Stimulated activated naive CD8-positive, alpha-beta T cell treated with anti-CD3 and anti-CD28 coated beads, Interleukin-15, Interleukin-2, amounts not matched to agents 100 ng/mL and 50 ng/mL, for 24 hours (primary cell): ENCODE data around the gene GRAMD1B.
"Not testable (repeated sequence)": the region's sequence is repeated elsewhere in the genome, so short reads cannot be mapped to it uniquely, and the experiment has no call there.

ENCODE experiments used
- H3K27ac Mint-ChIP-seq: one replicate; pipeline ENCODE4 v1.8.0; 2021; ENCODE audit warnings: mild to moderate bottlenecking, mixed read lengths
- H3K27me3 Mint-ChIP-seq: one replicate; pipeline ENCODE4 v1.8.0; 2021; ENCODE audit warnings: mixed read lengths
- H3K36me3 Mint-ChIP-seq: one replicate; pipeline ENCODE4 v1.8.0; 2021; ENCODE audit warnings: low read depth, mixed read lengths
- H3K4me1 Mint-ChIP-seq: one replicate; pipeline ENCODE4 v1.8.0; 2021; ENCODE audit warnings: low read depth, mixed read lengths
- H3K4me3 Mint-ChIP-seq: one replicate; pipeline ENCODE4 v1.8.0; 2021; ENCODE audit warnings: mild to moderate bottlenecking, mixed read lengths
- H3K9me3 Mint-ChIP-seq: one replicate; pipeline ENCODE4 v1.8.0; 2021; ENCODE audit warnings: mixed read lengths

GRAMD1B gene

DNA sequence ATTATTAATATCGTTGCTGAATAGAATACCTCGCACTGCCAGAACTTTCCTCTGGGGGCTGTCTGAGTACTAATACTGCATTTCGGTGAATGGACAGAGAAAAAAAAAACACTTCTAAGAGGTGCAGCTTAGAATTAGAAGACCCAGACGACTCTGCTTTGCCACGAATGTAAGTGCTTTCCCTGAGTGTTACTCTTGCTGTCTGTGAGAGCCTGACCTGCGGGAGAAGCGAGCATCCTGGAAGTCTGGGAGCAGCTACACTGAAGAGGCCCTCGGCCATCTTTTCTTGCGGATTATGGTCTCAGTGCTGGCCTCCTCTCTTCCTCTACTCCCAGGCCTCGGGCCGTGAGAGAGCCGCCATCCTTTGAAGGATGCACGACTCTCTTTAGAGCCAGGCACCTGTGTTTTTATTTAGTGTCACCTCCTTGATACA is 129.5 kb downstream of the GRAMD1B start:
- Mint-ChIP-seq H3K4me3 (peak overlapping the region; percentile 73), H3K4me1 (peaks cover 16% of the 10 kb centered on the region), H3K9me3 (no peaks in the 10 kb centered on the region), H3K27me3 (peaks cover 6% of the 10 kb centered on the region), H3K36me3 (no peaks in the 10 kb centered on the region), H3K27ac (no peak overlapping the region)

DNA sequence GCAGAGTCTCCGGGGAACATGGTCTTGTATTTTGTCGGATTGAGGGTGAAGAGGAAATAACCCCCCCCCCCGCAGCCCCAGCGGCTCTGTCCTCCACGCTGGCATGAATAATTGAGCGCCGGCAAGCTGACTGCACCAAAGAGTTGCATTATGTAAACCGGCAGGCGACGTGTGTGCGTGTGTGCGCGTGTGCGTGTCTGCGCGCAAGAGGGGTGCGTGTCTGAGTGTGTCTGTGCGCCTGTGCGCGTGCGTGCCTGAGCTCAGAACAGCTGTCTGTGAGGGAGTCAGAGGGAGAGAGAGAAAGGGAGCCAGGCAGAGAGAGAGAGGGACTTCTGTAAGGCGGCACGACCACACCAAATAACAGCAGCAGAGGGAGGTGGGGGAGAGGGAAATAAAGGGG is 129.9 kb downstream of the GRAMD1B start:
- H3K36me3 Mint-ChIP-seq, result no peaks in the 10 kb centered on the region
- H3K27ac Mint-ChIP-seq, result no peak overlapping the region
- peaks cover 16% of the 10 kb centered on the region for H3K4me1 Mint-ChIP-seq
- H3K27me3 Mint-ChIP-seq, result peaks cover 6% of the 10 kb centered on the region
- peak overlapping the region; percentile 73 for H3K4me3 Mint-ChIP-seq
- H3K9me3 Mint-ChIP-seq, result no peaks in the 10 kb centered on the region

DNA sequence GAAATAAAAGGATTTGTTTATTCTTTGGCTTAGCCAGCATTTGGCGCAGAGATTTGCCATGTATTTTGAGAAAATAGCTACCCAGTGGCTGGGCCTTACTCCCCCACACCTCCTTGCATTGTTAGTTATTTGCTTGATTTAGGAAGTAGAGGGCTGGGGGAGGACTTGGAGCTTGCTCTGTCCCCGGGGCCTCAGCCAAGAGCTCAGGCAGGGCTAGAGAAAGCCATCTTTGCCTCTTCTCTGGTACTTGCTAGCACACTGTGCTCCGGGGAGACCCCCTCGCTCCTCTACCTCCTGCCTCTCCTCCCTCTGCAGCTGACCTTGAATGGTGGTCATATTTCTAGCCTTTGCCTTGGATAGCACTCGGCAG is 131.3 kb downstream of the GRAMD1B start:
- Mint-ChIP-seq H3K27me3 (peaks cover 6% of the 10 kb centered on the region), H3K9me3 (no peaks in the 10 kb centered on the region), H3K27ac (no peak overlapping the region), H3K36me3 (no peaks in the 10 kb centered on the region), H3K4me1 (peaks cover 16% of the 10 kb centered on the region), H3K4me3 (no peak overlapping the region)

- no peaks in the 10 kb centered on the region for H3K36me3 Mint-ChIP-seq
- no peak overlapping the region for H3K27ac Mint-ChIP-seq
- peaks cover 6% of the 10 kb centered on the region for H3K27me3 Mint-ChIP-seq
- no peaks in the 10 kb centered on the region for H3K9me3 Mint-ChIP-seq
- no peak overlapping the region for H3K4me3 Mint-ChIP-seq
- peaks cover 16% of the 10 kb centered on the region for H3K4me1 Mint-ChIP-seq
These were observed 132.1 kb downstream of the GRAMD1B start for GRCh38 chr11:123562158-123562557.

GRCh38 chr11:123562829-123563228 is 132.8 kb downstream of the GRAMD1B start:
- Mint-ChIP-seq H3K4me3 (no peak overlapping the region), H3K9me3 (no peaks in the 10 kb centered on the region)

GRCh38 chr11:123564221-123564620 is 134.2 kb downstream of the GRAMD1B start:
- Mint-ChIP-seq H3K27ac (no peak overlapping the region), H3K4me3 (no peak overlapping the region)

More at GRCh38 chr11:123562829-123563228, 132.8 kb downstream of the GRAMD1B start:
- peaks cover 6% of the 10 kb centered on the region for H3K27me3 Mint-ChIP-seq
- H3K4me1 Mint-ChIP-seq, result peaks cover 16% of the 10 kb centered on the region
- H3K27ac Mint-ChIP-seq, result no peak overlapping the region
- no peaks in the 10 kb centered on the region for H3K36me3 Mint-ChIP-seq

DNA sequence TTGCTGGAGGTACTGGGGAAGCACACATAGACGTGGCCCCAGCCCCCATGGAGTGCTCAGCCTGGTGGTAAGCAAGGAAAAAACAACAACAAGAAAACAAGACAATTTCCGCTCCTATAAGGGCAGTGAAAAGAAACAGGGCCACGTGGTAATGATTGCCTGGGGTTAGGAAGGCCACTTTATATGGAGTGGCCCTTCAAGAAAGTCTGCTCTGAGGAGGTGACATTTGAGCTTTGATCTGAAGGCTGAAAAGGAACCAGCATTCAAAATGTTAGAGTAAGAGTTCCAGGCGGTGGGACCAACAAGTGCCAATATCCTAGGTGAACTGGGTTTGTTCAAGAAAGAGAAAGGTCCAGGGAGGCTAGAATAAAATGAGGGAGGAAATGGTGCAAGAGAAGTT is 136.8 kb downstream of the GRAMD1B start:
- H3K4me1 Mint-ChIP-seq, result no peaks in the 10 kb centered on the region
- H3K27me3 Mint-ChIP-seq, result no peaks in the 10 kb centered on the region
- H3K9me3 Mint-ChIP-seq, result no peaks in the 10 kb centered on the region
- no peaks in the 10 kb centered on the region for H3K36me3 Mint-ChIP-seq
- H3K27ac Mint-ChIP-seq, result peak overlapping the region; percentile 6
- no peak overlapping the region for H3K4me3 Mint-ChIP-seq

More at GRCh38 chr11:123564221-123564620, 134.2 kb downstream of the GRAMD1B start:
- H3K4me1 Mint-ChIP-seq, result peaks cover 16% of the 10 kb centered on the region
- peaks cover 6% of the 10 kb centered on the region for H3K27me3 Mint-ChIP-seq
- no peaks in the 10 kb centered on the region for H3K9me3 Mint-ChIP-seq
- no peaks in the 10 kb centered on the region for H3K36me3 Mint-ChIP-seq

- Mint-ChIP-seq H3K9me3 (no peaks in the 10 kb centered on the region), H3K27me3 (no peaks in the 10 kb centered on the region), H3K27ac (no peak overlapping the region), H3K36me3 (no peaks in the 10 kb centered on the region), H3K4me1 (no peaks in the 10 kb centered on the region), H3K4me3 (no peak overlapping the region)
These were observed 137.4 kb downstream of the GRAMD1B start for GRCh38 chr11:123567466-123567865.

DNA sequence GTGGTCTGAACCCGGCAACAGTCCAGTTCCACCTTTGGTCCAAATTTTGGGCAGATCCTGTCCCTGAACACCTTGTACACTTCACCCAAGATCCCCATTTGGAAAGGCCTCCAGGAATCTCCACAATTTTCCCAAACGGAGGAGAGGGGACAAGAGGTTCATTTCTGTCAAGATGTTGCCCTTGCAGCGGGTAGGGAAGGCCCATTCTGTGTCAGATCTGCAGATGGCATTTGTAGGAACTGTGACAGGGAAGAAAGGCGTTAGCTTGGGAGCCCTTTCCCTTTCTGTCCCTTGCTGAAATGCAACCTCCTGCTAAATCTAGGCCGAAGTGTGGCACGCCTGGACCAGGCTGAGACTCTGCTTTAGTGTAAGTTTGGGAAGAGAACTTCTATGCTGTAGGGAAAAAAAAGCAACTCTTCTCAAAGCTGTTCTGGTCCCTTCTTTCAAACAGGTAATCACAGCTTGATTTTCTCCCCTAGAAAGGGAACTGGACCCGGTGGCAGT is 138.3 kb downstream of the GRAMD1B start:
- Mint-ChIP-seq H3K27ac (no peak overlapping the region), H3K36me3 (no peaks in the 10 kb centered on the region), H3K9me3 (no peaks in the 10 kb centered on the region), H3K4me1 (no peaks in the 10 kb centered on the region), H3K4me3 (no peak overlapping the region), H3K27me3 (no peaks in the 10 kb centered on the region)

GRCh38 chr11:123569393-123569792 is 139.3 kb downstream of the GRAMD1B start:
- Mint-ChIP-seq H3K27me3 (no peaks in the 10 kb centered on the region), H3K27ac (no peak overlapping the region), H3K9me3 (no peaks in the 10 kb centered on the region), H3K4me3 (no peak overlapping the region), H3K36me3 (no peaks in the 10 kb centered on the region), H3K4me1 (no peaks in the 10 kb centered on the region)

DNA sequence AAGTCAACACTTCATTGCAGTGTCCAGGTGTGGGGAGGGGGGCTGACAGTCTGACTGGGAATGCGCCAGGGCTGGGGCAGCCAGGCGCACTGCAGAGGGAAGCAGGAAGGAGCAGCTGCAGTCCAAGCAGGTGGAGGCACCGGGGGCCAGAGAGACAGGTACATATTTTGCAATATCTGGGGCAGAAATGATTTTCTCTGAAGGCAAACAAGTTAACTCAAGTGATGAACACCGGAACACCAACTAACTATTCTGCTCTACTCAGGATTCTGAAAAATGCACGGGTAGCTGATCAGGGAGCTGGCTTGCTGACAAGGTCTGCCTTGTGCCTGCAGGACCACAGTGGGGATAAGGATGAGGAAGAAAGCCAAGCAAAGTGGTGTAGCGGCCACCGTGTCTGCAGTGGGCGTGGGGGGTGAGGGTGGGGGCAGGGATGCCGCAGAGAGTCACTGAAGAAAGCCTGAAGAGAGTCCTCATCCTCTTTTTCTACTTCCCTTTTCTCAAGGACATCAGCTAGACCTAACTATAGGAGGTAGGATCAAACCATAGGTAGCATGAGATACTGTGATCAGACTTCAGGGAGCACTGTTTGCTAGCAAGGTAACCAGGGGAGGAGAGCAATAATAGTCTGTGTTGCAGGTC is 141.0 kb downstream of the GRAMD1B start:
- H3K27me3 Mint-ChIP-seq, result no peaks in the 10 kb centered on the region
- no peak overlapping the region for H3K27ac Mint-ChIP-seq
- H3K4me1 Mint-ChIP-seq, result no peaks in the 10 kb centered on the region

DNA sequence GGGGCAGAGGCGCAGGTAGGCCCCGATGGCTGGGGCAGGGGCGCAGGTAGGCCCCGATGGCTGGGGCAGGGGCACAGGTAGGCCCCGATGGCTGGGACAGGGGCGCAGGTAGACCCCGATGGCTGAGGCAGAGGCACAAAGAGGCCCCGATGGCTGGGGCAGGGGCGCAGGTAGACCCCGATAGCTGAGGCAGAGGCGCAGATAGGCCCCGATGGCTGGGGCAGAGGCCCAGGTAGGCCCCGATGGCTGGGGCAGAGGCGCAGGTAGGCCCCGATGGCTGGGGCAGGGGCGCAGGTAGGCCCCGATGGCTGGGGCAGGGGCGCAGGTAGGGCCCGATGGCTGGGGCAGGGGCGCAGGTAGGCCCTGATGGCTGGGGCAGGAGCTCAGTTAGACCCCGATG is 142.7 kb downstream of the GRAMD1B start:
- not testable (repeated sequence) for H3K4me3 Mint-ChIP-seq, H3K27ac Mint-ChIP-seq, H3K9me3 Mint-ChIP-seq, H3K36me3 Mint-ChIP-seq, H3K27me3 Mint-ChIP-seq, H3K4me1 Mint-ChIP-seq

More for the DNA sequence above, 141.0 kb downstream of the GRAMD1B start:
- no peaks in the 10 kb centered on the region for H3K36me3 Mint-ChIP-seq
- no peaks in the 10 kb centered on the region for H3K9me3 Mint-ChIP-seq
- no peak overlapping the region for H3K4me3 Mint-ChIP-seq

GRCh38 chr11:123573286-123573685 is 143.2 kb downstream of the GRAMD1B start:
- Mint-ChIP-seq H3K27me3 (peaks cover 4% of the 10 kb centered on the region), H3K27ac (no peak overlapping the region), H3K4me1 (peaks cover 10% of the 10 kb centered on the region), H3K36me3 (no peaks in the 10 kb centered on the region), H3K9me3 (no peaks in the 10 kb centered on the region), H3K4me3 (no peak overlapping the region)

- Mint-ChIP-seq H3K9me3 (no peaks in the 10 kb centered on the region), H3K27me3 (peaks cover 4% of the 10 kb centered on the region), H3K4me1 (peaks cover 11% of the 10 kb centered on the region), H3K4me3 (no peak overlapping the region), H3K36me3 (no peaks in the 10 kb centered on the region), H3K27ac (no peak overlapping the region)
These were observed 145.4 kb downstream of the GRAMD1B start for GRCh38 chr11:123575441-123575840.

GRCh38 chr11:123576082-123576481 is 146.0 kb downstream of the GRAMD1B start:
- Mint-ChIP-seq H3K27me3 (peaks cover 4% of the 10 kb centered on the region), H3K4me1 (peaks cover 13% of the 10 kb centered on the region), H3K9me3 (no peaks in the 10 kb centered on the region), H3K27ac (no peak overlapping the region), H3K36me3 (no peaks in the 10 kb centered on the region), H3K4me3 (peak overlapping the region; percentile 0)

- peak overlapping the region; percentile 0 for H3K4me3 Mint-ChIP-seq
- H3K27ac Mint-ChIP-seq, result no peak overlapping the region
- peaks cover 13% of the 10 kb centered on the region for H3K4me1 Mint-ChIP-seq
- H3K27me3 Mint-ChIP-seq, result peaks cover 4% of the 10 kb centered on the region
- no peaks in the 10 kb centered on the region for H3K9me3 Mint-ChIP-seq
- no peaks in the 10 kb centered on the region for H3K36me3 Mint-ChIP-seq
These were observed 146.4 kb downstream of the GRAMD1B start for GRCh38 chr11:123576501-123576900.
